CD1c-positive myeloid dendritic cell (primary cell): ENCODE data around the gene RTN1.

Experiments used
- DNase-seq: peaks from one replicate; pipeline ENCODE4 v3.0.0-alpha.2; 2016; ENCODE audit errors: extremely low spot score

Gene RTN1

GRCh38 chr14:59870277-59871165, at the start of gene RTN1:
Gene RTN1, minus strand, starts transcription at chr14:59870776. Its CDS starts 146 bp downstream, at chr14:59870630.
- DNase-seq: peak; percentile 75

GRCh38 chr14:59920378-59920683, 49.8 kb upstream of the RTN1 start:
- DNase-seq: peak; percentile 14

GRCh38 chr14:59919570-59920377, 49.2 kb upstream of the RTN1 start, which contains the start of gene LRRC9:
Gene LRRC9, plus strand, starts transcription at chr14:59920144.
- no peak for DNase-seq

- peak; percentile 36 for DNase-seq
Observed at GRCh38 chr14:59918824-59919569, 48.4 kb upstream of the RTN1 start.

GRCh38 chr14:59913187-59913586, 42.6 kb upstream of the RTN1 start:
- no peak for DNase-seq

GRCh38 chr14:59912443-59912842, 41.9 kb upstream of the RTN1 start:
- no peak for DNase-seq

- no peak for DNase-seq
Observed at GRCh38 chr14:59905188-59905587, 34.6 kb upstream of the RTN1 start.

GRCh38 chr14:59904184-59904583, 33.6 kb upstream of the RTN1 start:
- no peak for DNase-seq

GRCh38 chr14:59900556-59900955, 30.0 kb upstream of the RTN1 start:
- no peak for DNase-seq

- peak; percentile 57 for DNase-seq
Observed at GRCh38 chr14:59897757-59898383, 27.3 kb upstream of the RTN1 start.

- DNase-seq: no peak
Observed at GRCh38 chr14:59895721-59896120, 25.1 kb upstream of the RTN1 start.

GRCh38 chr14:59890676-59891075, 20.1 kb upstream of the RTN1 start:
- DNase-seq: no peak

- DNase-seq: peak; percentile 7
Observed at GRCh38 chr14:59882957-59883356, 12.4 kb upstream of the RTN1 start.

GRCh38 chr14:59871166-59871495, 555 bp upstream of the RTN1 start:
- DNase-seq: no peak

GRCh38 chr14:59869381-59870255, 958 bp downstream of the RTN1 start:
- no peak for DNase-seq

GRCh38 chr14:59868021-59868420, 2.6 kb downstream of the RTN1 start:
- DNase-seq: no peak

GRCh38 chr14:59863806-59864525, 6.6 kb downstream of the RTN1 start:
- DNase-seq: peak; percentile 29

- DNase-seq: no peak
Observed at GRCh38 chr14:59857328-59857727, 13.2 kb downstream of the RTN1 start.

- no peak for DNase-seq
Observed at GRCh38 chr14:59852350-59852749, 18.2 kb downstream of the RTN1 start.

- DNase-seq: no peak
Observed at GRCh38 chr14:59850458-59850857, 20.1 kb downstream of the RTN1 start.
